ENCODE data around the gene SPATA2. TPM values are rescaled to one million over a fixed set of nuclear protein-coding genes. Genes with fewer than 3 reads are reported as not detected.

SPATA2 gene
- total RNA-seq, 1 experiment from 2014 or later = 3.1 TPM

DNA sequence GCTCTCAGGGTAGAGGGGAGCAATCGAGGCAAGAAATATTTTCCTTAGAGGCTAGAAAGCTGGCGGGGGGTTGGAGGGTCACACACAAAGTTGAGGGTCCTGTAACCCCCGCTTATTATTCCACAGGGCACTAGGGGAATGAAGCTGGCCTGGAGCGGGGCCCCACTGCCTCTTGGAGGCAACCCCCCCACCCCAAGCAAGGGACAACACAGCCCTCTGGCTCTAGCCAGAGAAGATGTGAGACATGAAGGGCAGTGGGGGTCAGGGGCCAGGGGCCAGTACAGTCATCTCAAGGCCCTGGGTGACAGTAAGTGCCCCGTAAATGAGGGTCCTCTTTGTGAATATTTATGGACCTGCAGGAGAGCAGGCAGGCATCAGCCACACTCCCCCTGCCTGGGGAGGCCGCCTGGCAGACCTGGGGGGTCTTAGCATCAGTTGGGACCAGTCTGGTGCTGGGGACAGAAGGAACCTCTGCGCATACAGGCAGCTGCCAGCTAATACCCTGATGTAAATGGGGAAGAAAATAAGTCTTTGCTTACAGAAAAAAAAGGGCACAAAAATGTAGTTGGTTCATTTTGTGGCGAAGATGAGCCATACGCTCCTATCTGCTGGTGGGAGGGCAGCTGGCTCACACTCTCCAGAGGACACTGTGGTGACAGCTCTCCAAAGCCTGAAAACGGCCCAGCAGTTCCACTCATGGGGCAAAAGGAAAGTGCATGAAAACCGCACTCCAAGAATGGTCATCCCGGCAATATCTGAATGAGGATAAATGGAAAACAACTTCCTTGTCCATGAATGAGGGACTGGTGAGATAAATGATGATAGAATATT is 21.9 kb downstream of the SPATA2 start:
- Histone ChIP-seq H4K20me1 (ENCODE audit: insufficient read depth, low read depth, low read length) (peaks cover 9% of the 10 kb centered on the region; the same call in 1 of the 2 replicates), H3K9ac (ENCODE audit: low read length) (no peak overlapping the region), H3K9me3 (ENCODE audit: low read length) (no peaks in the 10 kb centered on the region), H3K36me3 (ENCODE audit: insufficient read depth, low read length) (no peaks in the 10 kb centered on the region), H3K9me2 (replicated peaks; ENCODE audit: insufficient read depth, low read length) (no peaks in the 10 kb centered on the region), H2AFZ (ENCODE audit: low read length) (no peak overlapping the region), H3K27ac (ENCODE audit: low read length) (no peak overlapping the region), H3K4me1 (ENCODE audit: low read length) (peaks cover 18% of the 10 kb centered on the region), H3K27me3 (ENCODE audit: low read length) (no peaks in the 10 kb centered on the region), H3K79me2 (ENCODE audit: low read length) (no peaks in the 10 kb centered on the region), H3K4me3 (ENCODE audit: low read length) (no peak overlapping the region), H3K4me2 (ENCODE audit: low read depth, low read length, poor library complexity, severe bottlenecking) (peak overlapping the region; percentile 44)
- DNase-seq = no peak

DNA sequence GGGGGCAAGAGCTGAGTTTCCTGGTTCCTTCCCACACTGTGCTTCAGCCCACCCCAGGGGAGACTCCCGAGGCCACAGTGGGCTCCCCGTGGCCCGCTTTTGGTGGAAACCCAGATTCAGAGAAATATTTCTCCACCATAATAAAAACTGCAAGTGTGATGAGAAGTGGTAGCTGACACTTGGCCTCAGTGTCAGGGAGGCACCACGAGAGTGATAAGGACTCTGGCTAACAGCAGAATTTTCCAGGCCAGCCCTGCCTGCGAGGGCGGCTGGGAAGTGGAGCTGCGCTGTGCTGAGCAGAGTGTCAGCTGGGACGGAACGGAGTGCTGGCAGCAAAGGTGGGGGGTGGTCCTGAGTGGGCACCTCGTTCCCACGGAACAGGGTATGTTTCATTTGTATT is 22.5 kb downstream of the SPATA2 start:
- no peak overlapping the region for H3K4me2 ChIP-seq (ENCODE audit: low read depth, low read length, poor library complexity, severe bottlenecking)
- no peaks in the 10 kb centered on the region for H3K36me3 ChIP-seq (ENCODE audit: insufficient read depth, low read length)
- H3K4me3 ChIP-seq (ENCODE audit: low read length) = no peak overlapping the region
- H3K9me2 ChIP-seq (replicated peaks; ENCODE audit: insufficient read depth, low read length) = no peaks in the 10 kb centered on the region
- H4K20me1 ChIP-seq (ENCODE audit: insufficient read depth, low read depth, low read length) = peaks cover 9% of the 10 kb centered on the region; the same call in 1 of the 2 replicates
- no peaks in the 10 kb centered on the region for H3K79me2 ChIP-seq (ENCODE audit: low read length)
- H3K4me1 ChIP-seq (ENCODE audit: low read length) = peaks cover 20% of the 10 kb centered on the region
- no peaks in the 10 kb centered on the region for H3K9me3 ChIP-seq (ENCODE audit: low read length)
- no peak overlapping the region for H3K27ac ChIP-seq (ENCODE audit: low read length)
- no peak overlapping the region for H3K9ac ChIP-seq (ENCODE audit: low read length)
- no peak for DNase-seq
- no peaks in the 10 kb centered on the region for H3K27me3 ChIP-seq (ENCODE audit: low read length)
- H2AFZ ChIP-seq (ENCODE audit: low read length) = no peak overlapping the region

GRCh38 chr20:49892260-49892659 is 23.1 kb downstream of the SPATA2 start:
- no peaks in the 10 kb centered on the region for H3K27me3 ChIP-seq (ENCODE audit: low read length)
- H3K4me3 ChIP-seq (ENCODE audit: low read length) = no peak overlapping the region
- H3K4me1 ChIP-seq (ENCODE audit: low read length) = peaks cover 20% of the 10 kb centered on the region
- H4K20me1 ChIP-seq (ENCODE audit: insufficient read depth, low read depth, low read length) = peaks cover 9% of the 10 kb centered on the region; the same call in 1 of the 2 replicates
- no peaks in the 10 kb centered on the region for H3K79me2 ChIP-seq (ENCODE audit: low read length)
- no peaks in the 10 kb centered on the region for H3K9me3 ChIP-seq (ENCODE audit: low read length)
- no peaks in the 10 kb centered on the region for H3K36me3 ChIP-seq (ENCODE audit: insufficient read depth, low read length)
- H2AFZ ChIP-seq (ENCODE audit: low read length) = no peak overlapping the region
- DNase-seq = no peak
- H3K9ac ChIP-seq (ENCODE audit: low read length) = no peak overlapping the region
- H3K9me2 ChIP-seq (replicated peaks; ENCODE audit: insufficient read depth, low read length) = no peaks in the 10 kb centered on the region
- no peak overlapping the region for H3K27ac ChIP-seq (ENCODE audit: low read length)
- H3K4me2 ChIP-seq (ENCODE audit: low read depth, low read length, poor library complexity, severe bottlenecking) = no peak overlapping the region

DNA sequence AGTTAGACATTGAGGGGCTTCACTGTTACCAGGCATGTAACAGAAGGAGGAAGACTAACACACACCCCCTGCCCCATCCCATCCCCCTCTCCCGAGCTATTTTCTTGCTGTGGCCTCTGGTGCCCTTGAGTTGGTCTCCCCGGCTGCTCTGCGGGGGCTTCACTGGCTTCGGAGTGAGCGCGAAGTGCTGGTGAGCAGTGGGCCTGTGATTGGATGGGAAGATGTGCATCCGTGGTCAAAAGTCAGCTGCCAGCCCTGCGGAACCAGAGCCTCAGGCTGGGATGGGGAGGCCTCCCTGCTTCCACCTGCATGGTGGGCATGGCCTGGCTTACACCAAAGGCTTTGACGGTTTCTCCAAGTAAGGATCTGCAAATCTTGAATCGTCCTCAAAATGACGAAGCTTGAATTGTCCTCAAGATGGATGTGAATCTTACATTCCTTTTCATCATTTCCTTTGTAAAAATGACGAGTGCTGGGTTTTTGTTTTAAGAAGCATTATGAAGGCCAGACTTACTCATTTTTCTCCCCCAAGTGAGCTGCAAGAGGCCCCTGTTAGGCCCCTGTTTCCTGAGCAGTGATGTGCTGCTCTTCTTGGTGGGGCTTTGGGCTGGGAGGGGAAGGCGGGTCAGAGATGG is 23.7 kb downstream of the SPATA2 start:
- Histone ChIP-seq H3K27ac (ENCODE audit: low read length) (no peak overlapping the region), H3K4me2 (ENCODE audit: low read depth, low read length, poor library complexity, severe bottlenecking) (no peak overlapping the region), H3K9ac (ENCODE audit: low read length) (no peak overlapping the region), H3K27me3 (ENCODE audit: low read length) (no peaks in the 10 kb centered on the region), H4K20me1 (ENCODE audit: insufficient read depth, low read depth, low read length) (peaks cover 9% of the 10 kb centered on the region; the same call in 1 of the 2 replicates), H3K9me2 (replicated peaks; ENCODE audit: insufficient read depth, low read length) (no peaks in the 10 kb centered on the region), H3K36me3 (ENCODE audit: insufficient read depth, low read length) (no peaks in the 10 kb centered on the region), H3K4me3 (ENCODE audit: low read length) (no peak overlapping the region), H3K4me1 (ENCODE audit: low read length) (peaks cover 20% of the 10 kb centered on the region), H3K79me2 (ENCODE audit: low read length) (no peaks in the 10 kb centered on the region), H2AFZ (ENCODE audit: low read length) (no peak overlapping the region), H3K9me3 (ENCODE audit: low read length) (no peaks in the 10 kb centered on the region)
- no peak for DNase-seq

GRCh38 chr20:49890471-49891361 is 24.6 kb downstream of the SPATA2 start:
- no peak overlapping the region for H3K4me2 ChIP-seq (ENCODE audit: low read depth, low read length, poor library complexity, severe bottlenecking)
- H3K9me3 ChIP-seq (ENCODE audit: low read length) = no peaks in the 10 kb centered on the region
- no peak for DNase-seq
- no peaks in the 10 kb centered on the region for H3K79me2 ChIP-seq (ENCODE audit: low read length)
- no peak overlapping the region for H2AFZ ChIP-seq (ENCODE audit: low read length)
- H3K4me1 ChIP-seq (ENCODE audit: low read length) = peaks cover 20% of the 10 kb centered on the region
- no peaks in the 10 kb centered on the region for H3K36me3 ChIP-seq (ENCODE audit: insufficient read depth, low read length)
- peaks cover 9% of the 10 kb centered on the region; the same call in 1 of the 2 replicates for H4K20me1 ChIP-seq (ENCODE audit: insufficient read depth, low read depth, low read length)
- no peaks in the 10 kb centered on the region for H3K9me2 ChIP-seq (replicated peaks; ENCODE audit: insufficient read depth, low read length)
- H3K27ac ChIP-seq (ENCODE audit: low read length) = no peak overlapping the region
- no peaks in the 10 kb centered on the region for H3K27me3 ChIP-seq (ENCODE audit: low read length)
- no peak overlapping the region for H3K9ac ChIP-seq (ENCODE audit: low read length)
- no peak overlapping the region for H3K4me3 ChIP-seq (ENCODE audit: low read length)

GRCh38 chr20:49889935-49890333 is 25.4 kb downstream of the SPATA2 start:
- H3K9me3 ChIP-seq (ENCODE audit: low read length) = no peaks in the 10 kb centered on the region
- no peak overlapping the region for H3K9ac ChIP-seq (ENCODE audit: low read length)
- no peak overlapping the region for H3K4me3 ChIP-seq (ENCODE audit: low read length)
- H3K9me2 ChIP-seq (replicated peaks; ENCODE audit: insufficient read depth, low read length) = no peaks in the 10 kb centered on the region
- H3K27ac ChIP-seq (ENCODE audit: low read length) = no peak overlapping the region
- peaks cover 9% of the 10 kb centered on the region; the same call in 1 of the 2 replicates for H4K20me1 ChIP-seq (ENCODE audit: insufficient read depth, low read depth, low read length)
- no peaks in the 10 kb centered on the region for H3K27me3 ChIP-seq (ENCODE audit: low read length)
- H3K36me3 ChIP-seq (ENCODE audit: insufficient read depth, low read length) = no peaks in the 10 kb centered on the region
- no peaks in the 10 kb centered on the region for H3K79me2 ChIP-seq (ENCODE audit: low read length)
- no peak overlapping the region for H3K4me2 ChIP-seq (ENCODE audit: low read depth, low read length, poor library complexity, severe bottlenecking)
- no peak for DNase-seq
- H3K4me1 ChIP-seq (ENCODE audit: low read length) = peaks cover 20% of the 10 kb centered on the region
- H2AFZ ChIP-seq (ENCODE audit: low read length) = no peak overlapping the region

GRCh38 chr20:49889001-49889934 is 26.1 kb downstream of the SPATA2 start:
- no peak for DNase-seq
- no peaks in the 10 kb centered on the region for H3K9me2 ChIP-seq (replicated peaks; ENCODE audit: insufficient read depth, low read length)
- H4K20me1 ChIP-seq (ENCODE audit: insufficient read depth, low read depth, low read length) = peaks cover 9% of the 10 kb centered on the region; the same call in 1 of the 2 replicates
- no peaks in the 10 kb centered on the region for H3K9me3 ChIP-seq (ENCODE audit: low read length)
- no peak overlapping the region for H3K4me3 ChIP-seq (ENCODE audit: low read length)
- H3K4me1 ChIP-seq (ENCODE audit: low read length) = peaks cover 20% of the 10 kb centered on the region
- H3K27ac ChIP-seq (ENCODE audit: low read length) = no peak overlapping the region
- H3K36me3 ChIP-seq (ENCODE audit: insufficient read depth, low read length) = no peaks in the 10 kb centered on the region
- H3K79me2 ChIP-seq (ENCODE audit: low read length) = no peaks in the 10 kb centered on the region
- H3K27me3 ChIP-seq (ENCODE audit: low read length) = no peaks in the 10 kb centered on the region
- no peak overlapping the region for H3K4me2 ChIP-seq (ENCODE audit: low read depth, low read length, poor library complexity, severe bottlenecking)
- no peak overlapping the region for H2AFZ ChIP-seq (ENCODE audit: low read length)
- H3K9ac ChIP-seq (ENCODE audit: low read length) = 0 out of 2 replicates have a peak overlapping the region, but pooled peaks have one; percentile 15

Measured in Karpas-422 (cell line).